Stimulated activated CD8-positive, alpha-beta memory T cell treated with anti-CD3 and anti-CD28 coated beads, Interleukin-7, amount 100 ng/mL, for 24 hours (primary cell): ENCODE data around the gene NMNAT2.

ENCODE experiments used
- DNase-seq: peaks from one replicate; pipeline ENCODE4 v3.0.0-alpha.2; 2020; ENCODE audit warnings: low read depth

Gene NMNAT2

DNA sequence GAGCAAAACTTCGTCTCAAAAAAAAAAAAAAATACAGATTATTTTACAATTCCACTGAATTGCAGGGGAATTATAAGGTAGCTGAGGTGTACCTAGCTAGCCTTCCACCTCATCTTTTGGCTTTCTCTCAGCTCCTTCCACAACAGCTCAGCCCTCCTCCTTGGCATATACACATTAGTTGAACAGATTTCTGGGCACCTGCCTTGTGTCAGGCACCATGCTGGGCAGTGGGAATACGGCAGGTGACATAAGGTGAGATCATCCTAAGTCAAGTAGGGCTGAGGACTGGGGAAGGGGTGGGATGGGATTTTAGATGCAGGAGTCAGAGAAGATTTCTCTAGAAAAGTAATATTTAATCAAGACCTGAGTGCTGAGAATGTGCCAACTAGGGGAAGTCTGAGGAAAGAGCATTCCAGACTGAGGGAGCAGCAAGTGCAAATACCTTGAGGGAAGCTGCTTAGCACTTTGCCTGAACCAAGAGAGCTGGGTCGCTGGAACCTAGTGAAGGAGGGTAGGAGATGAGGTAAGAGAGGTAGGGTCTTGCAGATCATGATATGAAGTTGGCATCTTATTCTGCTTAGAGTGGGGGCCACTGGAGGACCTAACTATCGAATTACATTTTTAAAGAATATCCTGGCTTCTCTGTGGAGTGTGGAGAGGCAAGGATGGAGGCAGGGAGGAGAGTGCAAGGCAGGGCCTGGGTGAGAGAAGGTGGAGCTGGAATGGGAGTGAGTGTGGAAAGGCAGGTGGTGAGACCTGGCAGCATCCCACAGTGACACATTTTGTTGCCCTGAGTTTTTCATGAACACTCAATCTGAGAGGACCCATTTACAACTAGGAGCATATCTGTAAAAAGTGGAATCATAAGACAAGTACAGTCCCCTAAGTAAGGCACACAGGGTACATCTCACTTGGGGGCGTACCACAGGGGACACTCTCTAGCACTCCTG, 203.9 kb downstream of the NMNAT2 start:
- DNase-seq, result no peak

DNA sequence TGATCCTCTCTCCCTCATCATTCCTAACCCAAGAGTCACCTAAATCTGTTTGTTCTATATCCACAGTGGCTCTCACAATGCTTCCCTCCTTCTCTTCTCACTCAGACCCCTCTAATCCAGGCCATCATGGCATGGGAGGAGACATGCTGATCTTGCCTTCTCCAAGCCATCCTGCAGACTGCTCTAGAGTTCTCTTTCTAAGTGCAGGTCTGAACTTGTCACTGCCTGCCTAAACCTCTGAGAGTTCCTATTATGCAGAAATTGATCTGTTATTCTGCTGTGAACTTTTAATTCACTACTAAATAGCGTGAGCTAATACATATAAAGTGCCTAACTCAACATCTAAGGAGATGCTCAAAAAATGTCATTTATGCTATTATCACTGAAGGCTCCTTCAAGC, 205.3 kb downstream of the NMNAT2 start:
- no peak for DNase-seq

DNA sequence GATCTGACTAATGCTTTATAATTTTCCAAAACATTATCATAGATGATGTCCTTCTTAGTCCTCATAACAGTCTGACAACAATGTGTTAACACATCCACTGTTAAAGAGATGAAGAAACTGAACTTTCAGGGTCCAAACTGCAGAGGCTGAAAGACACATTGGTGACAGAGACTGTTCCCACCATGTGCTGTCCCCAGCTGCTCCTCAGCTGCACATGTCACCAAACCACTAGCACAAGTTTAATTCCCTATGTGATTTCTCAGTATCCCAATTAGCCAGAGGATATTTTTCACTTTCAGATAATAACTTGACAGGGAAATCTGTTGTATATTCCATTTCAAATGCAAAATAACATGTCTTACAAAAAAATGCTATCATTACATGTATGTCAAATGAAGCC, 207.5 kb downstream of the NMNAT2 start:
- DNase-seq, result no peak

DNA sequence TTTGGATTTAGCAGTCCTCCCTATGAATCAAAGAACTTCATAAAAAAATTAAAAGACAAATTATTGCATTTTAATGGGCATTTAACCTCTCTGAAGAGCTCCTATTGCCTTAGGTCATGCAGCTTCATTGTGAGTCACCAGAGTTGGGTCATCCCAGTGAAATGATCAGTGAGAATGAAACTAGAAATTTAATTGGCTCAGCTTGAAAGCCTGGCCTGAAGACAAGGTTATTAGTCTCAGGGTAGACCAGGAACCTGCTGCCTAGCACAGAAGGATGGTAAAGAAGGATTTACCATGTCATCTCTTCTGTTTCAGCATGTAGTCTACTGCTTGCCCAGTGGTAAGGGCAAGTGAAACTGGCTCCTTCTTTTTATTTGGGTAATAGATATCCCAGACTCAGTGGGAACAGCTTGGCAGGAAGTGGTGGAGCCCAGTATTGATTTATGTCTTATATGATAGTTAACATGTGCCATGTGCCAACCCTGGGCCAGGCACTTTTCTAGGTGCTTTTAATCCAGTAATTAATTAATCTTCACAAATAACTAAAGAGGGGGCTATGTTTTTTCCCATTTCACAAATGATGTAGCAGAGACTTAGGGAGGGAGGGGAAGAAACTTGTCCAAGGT, 208.5 kb downstream of the NMNAT2 start:
- no peak for DNase-seq

DNA sequence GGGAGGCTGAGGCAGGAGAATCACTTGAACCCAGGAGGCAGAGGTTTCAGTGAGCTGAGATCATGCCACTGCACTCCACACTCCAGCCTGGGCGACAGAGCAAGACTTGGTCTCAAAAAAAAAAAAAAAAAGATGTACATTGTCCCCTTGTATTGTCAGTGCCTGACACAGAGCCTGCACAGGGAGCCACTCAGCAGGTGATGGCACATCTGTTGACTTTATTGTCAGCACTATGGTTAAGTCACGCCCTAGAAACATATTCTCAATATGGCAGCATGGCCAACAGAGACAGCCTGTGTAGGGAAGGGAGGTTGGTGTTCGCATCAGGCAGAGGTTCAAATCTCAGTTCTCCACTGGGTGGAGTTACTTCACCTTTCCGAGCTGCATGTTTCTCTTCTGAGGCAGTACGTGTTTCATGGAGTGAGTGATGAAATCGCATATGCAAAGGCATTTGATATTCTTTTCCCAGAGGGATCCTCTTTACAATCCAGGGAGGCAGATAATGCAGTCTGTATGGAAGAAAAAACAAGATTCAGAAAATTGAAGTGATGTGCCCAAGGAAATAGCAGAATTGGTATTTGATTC, 211.6 kb downstream of the NMNAT2 start:
- no peak for DNase-seq

DNA sequence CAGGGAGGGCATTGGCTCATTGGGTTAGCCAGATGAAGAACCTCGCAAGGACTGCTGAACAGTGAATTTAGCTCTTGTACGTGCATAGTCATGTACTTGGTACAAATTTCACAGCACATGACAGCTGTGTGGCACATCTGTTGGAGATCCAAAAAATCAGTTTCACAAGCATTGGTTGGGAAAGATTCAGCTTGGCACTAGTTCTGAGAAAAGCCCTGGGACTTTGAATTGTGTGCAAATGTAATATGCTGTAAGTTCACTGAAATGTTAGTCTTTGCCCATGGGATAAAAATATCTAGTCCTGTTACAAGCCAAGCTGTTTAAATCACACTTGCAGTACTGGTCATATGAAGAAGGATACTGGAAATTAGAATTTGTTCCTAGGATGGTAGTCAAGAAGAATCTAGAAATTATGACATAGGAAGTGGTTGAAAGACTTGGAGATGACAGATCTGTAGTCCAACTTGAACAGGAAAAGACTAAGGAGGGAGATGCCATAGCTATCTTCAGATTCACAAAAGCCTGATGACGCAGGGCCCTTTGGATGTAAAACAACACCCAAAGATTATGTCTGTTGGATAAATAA, 212.9 kb downstream of the NMNAT2 start:
- no peak for DNase-seq

DNA sequence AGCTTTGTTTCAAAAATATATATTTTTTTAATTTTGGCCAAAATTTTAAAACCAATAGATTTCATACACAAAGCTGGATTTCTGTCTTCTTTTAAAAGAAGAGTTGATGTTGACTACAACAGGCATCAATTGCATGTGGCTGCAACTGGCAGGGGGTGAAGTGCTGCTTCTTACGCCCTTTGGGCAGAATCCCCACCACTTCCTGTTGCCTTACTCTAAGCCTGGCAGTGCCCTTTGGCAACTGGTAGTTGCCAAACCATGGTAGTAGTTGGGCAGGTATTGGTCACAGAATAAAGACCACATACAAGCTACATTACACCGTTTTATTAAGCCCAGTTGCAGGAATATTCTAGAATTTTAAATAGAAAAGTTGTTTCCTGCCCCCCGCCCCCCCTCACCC, 215.1 kb downstream of the NMNAT2 start:
- DNase-seq, result no peak

DNA sequence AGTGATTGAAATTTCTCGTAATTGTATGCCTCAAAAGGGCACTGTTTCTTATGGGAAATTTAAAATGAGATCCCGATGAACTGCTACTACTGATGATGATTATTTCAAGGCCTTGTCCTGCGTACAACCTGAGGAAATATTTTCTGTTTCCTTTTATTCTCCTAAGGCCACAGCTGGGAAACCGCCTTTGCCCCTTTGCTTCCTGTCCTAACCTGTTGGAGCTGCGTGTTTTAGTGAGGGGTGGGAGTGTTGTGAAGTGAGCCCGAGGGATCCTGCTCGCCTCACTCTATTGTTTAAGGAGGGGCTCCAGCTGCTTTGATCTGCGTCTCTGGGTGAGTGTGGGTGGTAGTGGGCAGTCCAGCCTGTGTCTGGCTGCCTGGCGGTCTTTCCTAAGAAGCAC, 217.7 kb downstream of the NMNAT2 start:
- DNase-seq, result no peak

DNA sequence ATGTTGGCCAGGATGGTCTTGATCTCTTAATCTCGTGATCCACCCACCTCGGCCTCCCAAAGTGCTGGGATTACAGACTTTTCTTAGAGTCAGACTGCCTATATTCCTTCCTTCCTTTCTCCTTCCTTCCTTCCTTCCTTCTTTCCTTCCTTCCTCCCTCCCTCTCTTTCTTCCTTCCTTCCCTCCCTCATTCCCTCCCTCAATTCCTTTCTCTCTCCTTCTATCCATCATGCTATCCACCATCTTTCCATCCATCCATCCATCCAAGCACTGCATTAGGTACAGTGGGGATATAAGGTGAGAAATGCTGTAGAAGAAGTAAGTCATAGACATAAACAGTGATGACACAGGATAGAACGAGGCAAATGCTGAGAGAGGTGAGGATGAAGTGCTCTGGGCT, 218.9 kb downstream of the NMNAT2 start:
- no peak for DNase-seq

DNA sequence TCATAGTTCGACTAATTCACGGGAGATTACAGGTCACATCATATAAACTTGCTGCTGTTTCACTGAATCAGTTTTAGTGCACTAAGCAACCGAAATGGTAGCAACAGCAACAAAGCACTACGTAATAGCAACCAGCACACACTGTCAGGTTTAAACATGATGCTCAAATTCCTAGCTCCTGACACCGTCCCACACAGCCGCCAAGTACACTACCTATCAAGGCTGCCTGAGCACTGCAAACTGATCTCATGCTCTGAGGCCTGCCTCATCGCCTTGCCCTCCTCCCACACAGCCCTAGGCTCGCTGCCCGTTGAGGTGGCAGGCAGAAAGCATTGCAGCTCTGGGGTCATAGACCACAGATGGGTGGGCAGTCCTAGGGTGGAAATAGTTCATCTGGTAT, 219.7 kb downstream of the NMNAT2 start:
- no peak for DNase-seq
